GM18505 (cell line): ENCODE measurements around the gene CLDND1.

Experiments
- ATAC-seq: cut with Tn5 transposase; IDR thresholded peaks from one replicate; pipeline ENCODE4 v1.9.1; 2021; ENCODE audit not compliant: unreplicated experiment
- POLR2A ChIP-seq: IDR thresholded peaks from 4 replicates; pipeline ENCODE4 v1.6.1; 2011; ENCODE audit warnings: borderline replicate concordance; ENCODE audit not compliant: insufficient read depth, insufficient read length; ENCODE audit errors: extremely low read depth

CLDND1 gene

GRCh38 chr3:98513091-98513511 lies 9.6 kb downstream of the CLDND1 start:
- ATAC-seq, result no peak
- no peak for TF ChIP-seq POLR2A

- ATAC-seq, result no peak
- TF ChIP-seq POLR2A, result no peak
Measured at GRCh38 chr3:98512576-98512975, 10.1 kb downstream of the CLDND1 start.

- no peak for TF ChIP-seq POLR2A
- ATAC-seq, result no peak
Measured at GRCh38 chr3:98508582-98508981, 14.1 kb downstream of the CLDND1 start.

GRCh38 chr3:98504539-98504938 lies 18.2 kb downstream of the CLDND1 start:
- TF ChIP-seq POLR2A, result no peak
- no peak for ATAC-seq

- ATAC-seq, result no peak
- TF ChIP-seq POLR2A, result no peak
Measured at GRCh38 chr3:98501863-98502576, 20.7 kb downstream of the CLDND1 start.

- no peak for TF ChIP-seq POLR2A
- ATAC-seq, result no peak
Measured at GRCh38 chr3:98501270-98501669, 21.4 kb downstream of the CLDND1 start.

- ATAC-seq, result no peak
- TF ChIP-seq POLR2A, result no peak
Measured at GRCh38 chr3:98500019-98500418, 22.7 kb downstream of the CLDND1 start.

- TF ChIP-seq POLR2A, result no peak
- no peak for ATAC-seq
Measured at GRCh38 chr3:98497381-98497780, 25.3 kb downstream of the CLDND1 start, which contains the start of gene OR5K2. Gene OR5K2, plus strand, starts transcription at chr3:98497681. Its CDS starts 0 bp downstream, at chr3:98497681.

GRCh38 chr3:98483626-98484025 lies 39.1 kb downstream of the CLDND1 start:
- no peak for ATAC-seq
- TF ChIP-seq POLR2A, result no peak

- no peak for ATAC-seq
- no peak for TF ChIP-seq POLR2A
Measured at GRCh38 chr3:98482717-98483482, 39.8 kb downstream of the CLDND1 start.
